GM19372 (cell line): ENCODE results near the gene BSN.
A peak's percentile ranks its signal among the peaks of the same experiment; 100 is the strongest.
"Not testable (repeated sequence)": the region's sequence is repeated elsewhere in the genome, so short reads cannot be mapped to it uniquely, and the experiment has no call there.

Experiments used
- ATAC-seq: cut with Tn5 transposase; IDR thresholded peaks from one replicate; pipeline ENCODE4 v1.9.1; 2021; ENCODE audit warnings: mild to moderate bottlenecking, low read depth, moderate library complexity; ENCODE audit not compliant: unreplicated experiment

BSN gene

GRCh38 chr3:49534581-49535441 lies 19.5 kb upstream of the BSN start:
- no peak for ATAC-seq

GRCh38 chr3:49535971-49536874 lies 18.1 kb upstream of the BSN start:
- no peak for ATAC-seq

GRCh38 chr3:49536875-49537533 lies 17.3 kb upstream of the BSN start:
- no peak for ATAC-seq

- peak; percentile 94 for ATAC-seq
Observed at GRCh38 chr3:49539659-49540560, 14.4 kb upstream of the BSN start.

- ATAC-seq = no peak
Observed at GRCh38 chr3:49552087-49552486, 2.2 kb upstream of the BSN start.

- no peak for ATAC-seq
Observed at GRCh38 chr3:49553324-49553691, 969 bp upstream of the BSN start.

GRCh38 chr3:49554633-49555265 lies 472 bp downstream of the BSN start:
- ATAC-seq = peak; percentile 66

- ATAC-seq = no peak
Observed at GRCh38 chr3:49556500-49557275, 2.4 kb downstream of the BSN start.

- ATAC-seq = no peak
Observed at GRCh38 chr3:49563040-49563578, 8.8 kb downstream of the BSN start.

- no peak for ATAC-seq
Observed at GRCh38 chr3:49563766-49564165, 9.5 kb downstream of the BSN start.

- ATAC-seq = no peak
Observed at GRCh38 chr3:49566312-49566711, 12.0 kb downstream of the BSN start.

- no peak for ATAC-seq
Observed at GRCh38 chr3:49567406-49567805, 13.1 kb downstream of the BSN start.

GRCh38 chr3:49568965-49569364 lies 14.7 kb downstream of the BSN start:
- no peak for ATAC-seq

- ATAC-seq = no peak
Observed at GRCh38 chr3:49570028-49570654, 15.9 kb downstream of the BSN start.

GRCh38 chr3:49582177-49582576 lies 27.9 kb downstream of the BSN start:
- no peak for ATAC-seq

GRCh38 chr3:49585261-49585755 lies 31.0 kb downstream of the BSN start:
- ATAC-seq = not testable (repeated sequence)

GRCh38 chr3:49591615-49592014 lies 37.3 kb downstream of the BSN start:
- ATAC-seq = no peak

GRCh38 chr3:49593041-49593440 lies 38.8 kb downstream of the BSN start:
- ATAC-seq = no peak
